ENCODE results near the gene OR9Q1.

Gene OR9Q1

GRCh38 chr11:58164389-58164788, 140.7 kb downstream of the OR9Q1 start:
- DNase-seq (ENCODE audit: low read depth) = no peak
- H3K4me3 ChIP-seq (ENCODE audit: low read depth, low read length) = no peak overlapping the region
- no peak for TF ChIP-seq CTCF (conservative IDR thresholded peaks at IDR 0.05; ENCODE audit: low read depth, low read length)

- no peak for TF ChIP-seq CTCF (conservative IDR thresholded peaks at IDR 0.05; ENCODE audit: low read depth, low read length)
- DNase-seq (ENCODE audit: low read depth) = no peak
- no peak overlapping the region for H3K4me3 ChIP-seq (ENCODE audit: low read depth, low read length)
Observed at GRCh38 chr11:58164990-58165389, 141.3 kb downstream of the OR9Q1 start.

- no peak for DNase-seq (ENCODE audit: low read depth)
- no peak for TF ChIP-seq CTCF (conservative IDR thresholded peaks at IDR 0.05; ENCODE audit: low read depth, low read length)
- no peak overlapping the region for H3K4me3 ChIP-seq (ENCODE audit: low read depth, low read length)
Observed at GRCh38 chr11:58165504-58166106, 141.9 kb downstream of the OR9Q1 start.

GRCh38 chr11:58177409-58178054, 153.9 kb downstream of the OR9Q1 start:
- no peak for TF ChIP-seq CTCF (conservative IDR thresholded peaks at IDR 0.05; ENCODE audit: low read depth, low read length)
- no peak for DNase-seq (ENCODE audit: low read depth)
- no peak overlapping the region for H3K4me3 ChIP-seq (ENCODE audit: low read depth, low read length)

GRCh38 chr11:58178444-58178843, 154.8 kb downstream of the OR9Q1 start:
- no peak for TF ChIP-seq CTCF (conservative IDR thresholded peaks at IDR 0.05; ENCODE audit: low read depth, low read length)
- no peak for DNase-seq (ENCODE audit: low read depth)
- no peak overlapping the region for H3K4me3 ChIP-seq (ENCODE audit: low read depth, low read length)

GRCh38 chr11:58179648-58180047, 156.0 kb downstream of the OR9Q1 start:
- H3K4me3 ChIP-seq (ENCODE audit: low read depth, low read length) = no peak overlapping the region
- no peak for DNase-seq (ENCODE audit: low read depth)
- TF ChIP-seq CTCF (conservative IDR thresholded peaks at IDR 0.05; ENCODE audit: low read depth, low read length) = no peak

GRCh38 chr11:58186938-58187337, 163.3 kb downstream of the OR9Q1 start:
- TF ChIP-seq CTCF (conservative IDR thresholded peaks at IDR 0.05; ENCODE audit: low read depth, low read length) = no peak
- no peak for DNase-seq (ENCODE audit: low read depth)
- no peak overlapping the region for H3K4me3 ChIP-seq (ENCODE audit: low read depth, low read length)
